GM18951 (cell line): ENCODE results near the gene TRIL.

Source experiments
- POLR2A ChIP-seq: IDR thresholded peaks from 4 replicates; pipeline ENCODE4 v1.6.1; 2011; ENCODE audit warnings: mild to moderate bottlenecking; ENCODE audit not compliant: insufficient read length, insufficient read depth; ENCODE audit errors: extremely low read depth
- in situ Hi-C: fragments of 300-500 bp; cut with MboI; formaldehyde crosslinking; loops from one replicate; pipeline ENCODE4 v1.12.0; 2022; ENCODE audit warnings: low sequenced_read_pairs, mixed read lengths, inconsistent platforms; ENCODE audit not compliant: unreplicated experiment

Gene TRIL, protein sequence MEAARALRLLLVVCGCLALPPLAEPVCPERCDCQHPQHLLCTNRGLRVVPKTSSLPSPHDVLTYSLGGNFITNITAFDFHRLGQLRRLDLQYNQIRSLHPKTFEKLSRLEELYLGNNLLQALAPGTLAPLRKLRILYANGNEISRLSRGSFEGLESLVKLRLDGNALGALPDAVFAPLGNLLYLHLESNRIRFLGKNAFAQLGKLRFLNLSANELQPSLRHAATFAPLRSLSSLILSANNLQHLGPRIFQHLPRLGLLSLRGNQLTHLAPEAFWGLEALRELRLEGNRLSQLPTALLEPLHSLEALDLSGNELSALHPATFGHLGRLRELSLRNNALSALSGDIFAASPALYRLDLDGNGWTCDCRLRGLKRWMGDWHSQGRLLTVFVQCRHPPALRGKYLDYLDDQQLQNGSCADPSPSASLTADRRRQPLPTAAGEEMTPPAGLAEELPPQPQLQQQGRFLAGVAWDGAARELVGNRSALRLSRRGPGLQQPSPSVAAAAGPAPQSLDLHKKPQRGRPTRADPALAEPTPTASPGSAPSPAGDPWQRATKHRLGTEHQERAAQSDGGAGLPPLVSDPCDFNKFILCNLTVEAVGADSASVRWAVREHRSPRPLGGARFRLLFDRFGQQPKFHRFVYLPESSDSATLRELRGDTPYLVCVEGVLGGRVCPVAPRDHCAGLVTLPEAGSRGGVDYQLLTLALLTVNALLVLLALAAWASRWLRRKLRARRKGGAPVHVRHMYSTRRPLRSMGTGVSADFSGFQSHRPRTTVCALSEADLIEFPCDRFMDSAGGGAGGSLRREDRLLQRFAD

GRCh38 chr7:28958235-28958979 is at the start of gene TRIL:
TSS of gene TRIL (minus strand) at chr7:28958330. CDS start at chr7:28958046, 284 bp downstream.
- TF ChIP-seq POLR2A, result no peak
- in situ Hi-C loops, result no loop called here

DNA sequence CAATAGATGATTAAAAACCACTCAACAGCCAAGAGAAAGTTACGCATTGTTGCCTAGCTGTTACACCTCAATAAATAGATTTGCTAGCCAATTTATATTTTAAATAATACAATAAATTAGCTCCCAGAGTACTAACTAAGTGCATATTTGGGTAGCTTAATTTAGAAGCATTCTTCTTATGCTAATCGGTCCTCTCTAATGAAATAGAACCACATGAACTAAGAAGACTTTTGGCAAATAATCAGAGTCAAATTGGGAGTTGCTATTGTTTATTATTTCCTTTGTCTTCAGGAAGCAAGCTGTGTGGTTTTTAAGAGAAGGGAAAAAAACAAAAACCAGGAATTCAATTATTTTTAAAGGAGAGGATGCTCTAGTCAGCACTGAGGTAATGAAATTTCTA is 49.0 kb upstream of the TRIL start:
- no peak for TF ChIP-seq POLR2A
- in situ Hi-C loops, result no loop called here

GRCh38 chr7:29005829-29006228 is 47.7 kb upstream of the TRIL start:
- no peak for TF ChIP-seq POLR2A
- in situ Hi-C loops, result no loop called here

DNA sequence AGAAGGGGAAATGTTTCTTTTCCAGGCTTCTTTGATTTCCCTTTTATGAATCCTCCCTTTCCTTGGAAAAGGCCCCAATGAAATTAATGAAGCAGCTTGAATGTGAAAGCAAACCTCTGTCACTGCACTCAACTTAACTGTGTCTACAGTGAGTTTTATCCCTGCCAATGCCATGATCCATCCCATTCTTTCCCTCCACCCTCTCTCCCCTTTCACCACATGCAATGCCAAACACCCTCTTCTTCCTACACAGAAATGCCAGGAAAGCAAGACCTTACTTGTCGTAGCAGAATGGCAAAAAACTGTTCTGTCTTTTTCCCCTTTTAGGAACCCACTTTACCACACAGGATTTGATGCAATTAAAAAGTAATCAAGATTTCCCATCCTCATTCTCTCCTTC is 47.3 kb upstream of the TRIL start:
- TF ChIP-seq POLR2A, result no peak
- in situ Hi-C loops, result no loop called here

DNA sequence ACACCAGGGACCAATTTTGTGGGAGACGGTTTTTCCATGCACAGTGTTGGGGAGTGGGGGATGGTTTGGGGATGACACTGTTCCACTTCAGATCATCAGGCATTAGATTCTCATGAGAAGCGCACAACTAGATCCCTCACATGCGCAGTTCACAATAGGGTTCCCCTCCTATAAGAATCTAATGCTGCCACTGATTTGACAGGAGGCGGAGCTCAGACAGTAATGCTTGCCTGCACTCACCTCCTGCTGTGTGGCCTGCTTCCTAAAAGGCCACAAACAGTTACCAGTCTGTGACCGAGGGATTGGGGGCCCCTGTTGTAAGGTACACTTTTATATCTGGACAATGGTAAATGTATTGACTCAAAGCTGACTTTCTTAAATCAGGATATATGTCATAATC is 45.6 kb upstream of the TRIL start:
- no peak for TF ChIP-seq POLR2A
- in situ Hi-C loops, result no loop called here

- no peak for TF ChIP-seq POLR2A
- in situ Hi-C loops, result no loop called here
Observed at GRCh38 chr7:29000717-29001076, 42.6 kb upstream of the TRIL start.

- TF ChIP-seq POLR2A, result no peak
- in situ Hi-C loops, result no loop called here
Observed at GRCh38 chr7:28999895-29000716, 42.0 kb upstream of the TRIL start.

DNA sequence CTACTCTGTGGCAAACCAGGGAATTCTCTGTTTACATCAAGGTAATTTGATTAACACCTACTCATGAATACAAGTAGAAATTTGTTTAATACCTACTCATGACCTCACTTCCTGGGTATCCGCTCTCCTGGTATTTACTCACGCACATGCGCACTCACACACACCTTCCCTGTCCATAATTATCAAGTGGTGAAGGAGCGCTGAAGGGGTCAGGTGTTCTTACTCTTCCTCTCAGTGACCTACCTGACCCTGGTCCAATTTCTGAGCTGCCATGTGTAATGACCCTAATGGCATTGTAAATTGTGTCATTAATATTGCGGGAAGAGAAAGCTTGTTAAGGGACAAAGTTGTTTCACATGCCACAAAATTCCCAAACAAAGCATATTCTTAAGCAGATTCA is 41.3 kb upstream of the TRIL start:
- no peak for TF ChIP-seq POLR2A
- in situ Hi-C loops, result no loop called here

DNA sequence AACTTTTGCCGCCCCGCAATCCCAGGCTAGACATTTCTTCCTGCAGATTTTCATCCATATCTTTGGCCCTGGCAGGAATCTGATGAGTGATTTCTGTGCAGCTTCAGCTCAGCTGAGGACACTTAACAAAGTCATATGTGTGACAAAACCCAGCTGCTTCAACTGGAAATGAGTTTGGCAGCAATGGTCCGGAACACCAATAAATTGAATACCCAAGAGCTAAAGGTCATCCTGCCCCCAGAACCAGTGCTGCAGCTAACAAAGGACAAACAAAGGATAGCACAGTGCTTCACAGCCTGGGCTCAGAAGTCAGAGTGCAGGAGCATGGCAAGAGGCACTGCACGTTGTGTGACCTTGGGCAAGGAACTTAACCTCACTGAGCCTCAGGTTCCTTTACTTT is 40.0 kb upstream of the TRIL start:
- in situ Hi-C loops, result no loop called here
- TF ChIP-seq POLR2A, result no peak

DNA sequence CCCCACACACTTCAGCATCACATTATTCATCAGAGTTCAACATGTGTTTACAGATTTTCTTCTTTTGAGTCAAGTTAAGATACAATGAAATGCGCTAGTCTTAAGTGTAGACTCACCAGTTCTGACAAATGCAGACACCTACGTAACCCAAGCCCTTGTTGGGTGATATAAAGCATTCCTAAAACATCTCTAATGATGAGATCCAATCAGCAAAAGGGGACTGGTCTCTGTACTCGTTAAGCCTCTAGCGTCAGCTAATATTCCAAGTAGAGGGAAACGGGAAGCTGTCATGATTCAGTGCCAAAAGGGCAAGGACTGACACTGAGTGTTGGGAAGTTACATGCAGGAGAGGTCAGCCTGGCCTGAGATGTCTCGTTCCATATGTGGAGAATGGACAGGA is 38.7 kb upstream of the TRIL start:
- no peak for TF ChIP-seq POLR2A
- in situ Hi-C loops, result no loop called here

- TF ChIP-seq POLR2A, result no peak
Observed at GRCh38 chr7:28993371-28993770, 35.2 kb upstream of the TRIL start.

DNA sequence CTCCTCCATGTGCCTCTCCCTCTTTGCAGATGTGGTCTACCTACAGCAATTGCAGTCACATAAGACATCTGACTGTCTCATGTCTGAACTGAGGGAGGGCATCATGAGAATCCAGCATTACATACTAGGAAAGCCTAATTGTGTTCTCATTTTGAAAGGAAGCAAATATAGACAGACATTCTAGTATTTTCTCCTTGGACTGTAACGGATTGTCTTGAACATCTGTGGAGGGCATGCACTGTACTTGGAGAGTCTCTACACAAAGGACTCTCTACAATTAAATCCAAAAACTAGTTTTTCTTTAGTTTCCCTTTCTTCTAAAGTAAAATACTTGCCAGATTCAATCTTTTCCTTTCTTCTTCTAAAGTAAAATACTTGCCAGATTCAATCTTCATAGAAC is 34.7 kb upstream of the TRIL start:
- in situ Hi-C loops, result no loop called here
- no peak for TF ChIP-seq POLR2A

More at GRCh38 chr7:28993371-28993770, 35.2 kb upstream of the TRIL start:
- in situ Hi-C loops, result no loop called here
